H54 (cell line): ENCODE measurements around the gene SRP9.
"Not testable (repeated sequence)": the region's sequence is repeated elsewhere in the genome, so short reads cannot be mapped to it uniquely, and the experiment has no call there.

ENCODE experiments used
- DNase-seq: peaks from one replicate; pipeline ENCODE4 v3.0.0; 2011; ENCODE audit warnings: low spot score, mixed read lengths; ENCODE audit not compliant: insufficient read length
- FAIRE-seq: peaks from 3 replicates; lab custom pipeline; 2011; peaks lifted over from hg19 to GRCh38; lab: Jason Lieb, UNC
- POLR2A ChIP-seq: IDR thresholded peaks from 2 replicates; pipeline ENCODE4 v1.6.1; 2011; ENCODE audit warnings: low read depth, mild to moderate bottlenecking, low read length

Gene SRP9

DNA sequence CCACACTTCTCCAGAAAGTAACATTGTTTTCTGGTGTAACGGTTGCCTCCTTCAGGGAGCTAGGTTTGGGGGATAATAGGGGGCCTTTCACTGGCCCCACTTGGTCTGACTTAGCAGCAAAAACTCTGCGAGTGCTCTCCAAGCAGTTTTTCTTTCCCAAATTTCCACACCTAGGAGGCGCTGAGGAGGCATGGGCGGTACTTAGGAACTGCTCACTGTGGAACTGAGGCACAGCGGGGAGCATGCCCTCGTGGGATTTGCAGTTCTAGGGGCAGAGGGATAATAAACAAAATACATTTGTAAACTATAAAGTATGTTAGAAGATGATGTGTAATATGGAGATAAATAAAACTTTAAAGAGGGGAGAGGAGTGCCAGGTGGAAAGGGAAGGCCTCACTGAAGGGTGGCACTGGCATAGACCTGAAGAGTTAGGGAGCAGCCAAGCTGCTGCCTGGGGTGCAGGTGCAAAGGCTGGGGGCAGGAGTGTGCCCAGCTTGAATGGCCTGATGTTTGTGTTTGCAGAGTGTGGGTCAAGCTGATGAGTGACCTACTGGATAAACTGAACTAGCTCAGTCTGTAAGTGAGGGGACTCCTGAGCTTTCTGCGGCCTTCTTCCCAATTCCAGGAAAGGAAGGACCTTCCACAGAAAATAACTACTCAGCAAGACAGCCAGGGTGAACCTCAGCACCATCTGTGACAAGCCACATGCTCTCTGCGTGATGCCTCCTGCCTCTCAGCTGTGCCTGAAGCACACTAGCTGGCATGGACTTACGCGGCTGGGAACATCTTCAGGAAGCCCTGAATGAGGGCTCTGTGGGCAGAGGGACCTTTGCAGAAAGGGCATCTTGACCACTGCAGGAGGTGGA is 34.2 kb downstream of the SRP9 start:
- no peak for FAIRE-seq
- TF ChIP-seq POLR2A, result no peak

DNA sequence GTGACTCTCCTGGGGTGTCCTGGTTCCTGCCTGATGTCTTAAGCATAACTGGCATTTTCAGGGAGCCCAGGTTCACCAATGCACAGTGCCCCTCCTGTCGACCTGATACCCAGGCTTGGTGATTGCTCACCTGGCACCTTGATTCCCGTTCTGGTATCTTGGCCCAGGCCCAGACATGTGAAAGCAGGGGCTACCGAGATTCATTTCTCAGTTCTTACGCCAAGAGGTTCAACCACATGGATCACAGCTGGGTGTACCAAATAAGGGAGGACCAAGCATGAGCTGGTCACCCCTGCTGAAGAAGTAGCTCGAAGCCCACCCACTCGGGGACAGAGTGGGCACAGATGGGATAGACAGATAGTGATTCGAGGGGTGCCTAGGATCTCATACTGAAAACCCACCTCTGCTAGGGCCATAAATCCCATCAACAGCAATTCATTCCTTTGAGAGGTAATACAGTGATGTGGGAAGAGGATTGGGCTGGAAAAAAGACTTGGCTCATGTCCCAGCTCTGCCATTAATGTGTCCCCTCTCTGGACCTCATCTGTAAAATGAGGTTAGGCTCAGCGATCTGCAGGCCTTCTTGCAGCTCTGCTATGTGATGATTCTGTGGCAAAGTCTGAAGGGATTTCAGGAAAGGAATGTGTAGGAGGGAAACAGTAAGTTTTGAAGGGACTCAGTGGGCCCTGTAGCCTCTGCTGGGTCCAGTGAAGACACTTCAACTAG is 35.0 kb downstream of the SRP9 start:
- FAIRE-seq, result no peak
- TF ChIP-seq POLR2A, result no peak

More for the DNA sequence above, 34.2 kb downstream of the SRP9 start:
- DNase-seq, result no peak

DNA sequence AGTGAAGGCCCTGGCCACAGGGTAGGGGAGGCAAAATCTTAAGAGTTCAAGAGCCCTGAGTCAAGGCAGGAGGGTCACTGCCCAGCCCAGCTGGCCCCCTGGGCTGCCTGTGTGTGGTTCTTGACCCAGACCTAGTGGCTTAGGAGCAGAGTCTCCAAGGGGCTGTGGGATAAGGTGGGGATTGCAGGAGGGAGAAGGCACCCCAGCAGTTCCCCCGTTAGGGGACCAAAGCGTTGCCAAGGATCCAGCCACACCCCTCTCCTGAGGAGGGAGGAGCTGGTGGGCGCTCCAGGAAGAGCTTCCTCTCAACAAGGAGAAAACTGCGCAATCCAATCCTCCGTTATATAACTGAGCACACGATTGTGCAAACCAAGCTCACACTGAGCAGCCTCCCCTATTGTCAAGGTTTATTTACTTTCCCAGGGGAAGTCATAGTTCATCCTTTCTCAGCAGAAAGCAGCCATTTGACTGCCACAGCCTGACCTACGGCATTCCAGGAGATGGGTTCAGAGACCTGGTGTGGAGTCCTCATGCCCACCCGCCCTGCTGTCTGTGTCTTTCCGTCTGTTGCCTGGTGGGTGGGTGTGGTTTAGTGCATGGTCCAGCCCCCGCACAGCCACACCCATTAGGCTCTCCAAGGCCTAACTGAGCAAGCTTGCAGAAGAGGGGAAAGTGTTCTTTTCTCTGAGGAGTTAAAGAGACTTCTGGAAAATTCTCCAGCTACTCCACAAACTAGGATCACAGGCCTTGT is 35.8 kb downstream of the SRP9 start:
- no peak for TF ChIP-seq POLR2A
- peak; percentile 44 for DNase-seq
- FAIRE-seq, result no peak

More for the DNA sequence above, 35.0 kb downstream of the SRP9 start:
- DNase-seq, result no peak

DNA sequence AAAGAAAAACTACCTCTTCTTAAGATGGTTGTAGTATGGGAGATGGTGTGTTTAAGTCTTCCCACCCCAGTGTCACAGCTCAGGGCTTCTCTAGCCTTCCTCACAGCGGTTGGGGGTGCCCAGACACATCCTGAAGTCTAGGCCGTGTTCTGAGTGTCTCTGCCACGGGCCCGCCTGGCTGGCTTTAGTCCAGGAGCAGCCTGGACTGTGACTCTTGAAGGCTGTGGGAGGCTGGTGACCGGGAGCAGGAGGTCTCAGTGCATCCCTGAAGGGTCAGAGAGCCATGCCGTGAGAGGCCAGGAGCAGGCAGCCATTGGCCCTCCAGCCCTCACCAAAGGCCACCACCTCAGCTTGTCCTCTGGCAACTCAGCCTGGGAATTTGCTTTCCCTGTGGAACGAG is 36.8 kb downstream of the SRP9 start:
- FAIRE-seq, result no peak
- no peak for DNase-seq
- TF ChIP-seq POLR2A, result no peak

DNA sequence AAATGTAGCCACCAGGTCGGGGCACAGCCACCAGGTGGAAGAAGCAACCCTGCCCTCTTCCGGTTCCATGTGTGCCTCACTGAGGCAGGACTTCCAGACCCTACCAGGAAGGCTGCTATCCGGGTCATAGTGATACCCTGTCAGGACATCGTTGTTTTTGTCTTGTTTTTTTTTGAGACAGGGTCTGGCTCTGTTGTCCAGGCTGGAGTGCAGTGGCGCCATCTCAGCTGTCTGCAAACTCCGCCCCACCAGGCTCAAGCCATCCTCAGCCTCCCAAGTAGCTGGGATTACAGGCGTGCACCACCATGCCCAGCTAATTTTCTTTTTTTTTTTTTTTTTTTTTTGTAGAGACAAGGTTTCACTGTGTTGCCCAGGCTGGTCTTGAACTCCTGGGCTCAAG is 37.5 kb downstream of the SRP9 start:
- not testable (repeated sequence) for DNase-seq, FAIRE-seq

DNA sequence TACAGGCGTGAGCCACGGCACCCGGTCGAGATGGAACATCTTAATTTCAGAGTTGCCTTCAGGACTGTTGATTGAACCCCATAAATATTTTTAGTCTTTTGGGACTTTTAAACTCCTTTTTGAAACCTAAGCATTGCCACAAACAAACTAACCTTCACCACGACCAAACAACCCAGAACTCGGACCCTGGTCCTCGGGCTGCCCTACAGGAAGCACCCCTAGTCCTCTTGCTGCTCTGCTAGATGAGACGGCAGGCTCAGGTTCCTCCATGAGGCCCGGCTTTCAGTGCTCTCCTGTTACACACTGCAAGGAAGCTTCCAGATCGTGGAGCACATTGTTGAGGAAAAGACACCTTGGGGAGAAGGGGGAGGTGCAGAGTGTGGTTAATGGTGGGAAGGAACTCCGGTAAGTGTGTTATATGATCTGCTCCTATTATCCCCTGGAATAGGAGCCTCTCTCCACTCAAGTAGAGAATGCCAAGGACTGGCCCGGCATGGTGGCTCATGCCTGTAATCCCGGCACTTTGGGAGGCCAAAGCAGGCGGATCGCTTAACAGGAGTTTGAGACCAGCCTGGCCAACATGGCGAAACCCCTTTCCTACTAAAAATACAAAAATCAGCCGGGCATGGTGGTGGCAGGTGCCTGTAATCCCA is 38.0 kb downstream of the SRP9 start:
- DNase-seq (no peak), FAIRE-seq (no peak)
- no peak for TF ChIP-seq POLR2A

DNA sequence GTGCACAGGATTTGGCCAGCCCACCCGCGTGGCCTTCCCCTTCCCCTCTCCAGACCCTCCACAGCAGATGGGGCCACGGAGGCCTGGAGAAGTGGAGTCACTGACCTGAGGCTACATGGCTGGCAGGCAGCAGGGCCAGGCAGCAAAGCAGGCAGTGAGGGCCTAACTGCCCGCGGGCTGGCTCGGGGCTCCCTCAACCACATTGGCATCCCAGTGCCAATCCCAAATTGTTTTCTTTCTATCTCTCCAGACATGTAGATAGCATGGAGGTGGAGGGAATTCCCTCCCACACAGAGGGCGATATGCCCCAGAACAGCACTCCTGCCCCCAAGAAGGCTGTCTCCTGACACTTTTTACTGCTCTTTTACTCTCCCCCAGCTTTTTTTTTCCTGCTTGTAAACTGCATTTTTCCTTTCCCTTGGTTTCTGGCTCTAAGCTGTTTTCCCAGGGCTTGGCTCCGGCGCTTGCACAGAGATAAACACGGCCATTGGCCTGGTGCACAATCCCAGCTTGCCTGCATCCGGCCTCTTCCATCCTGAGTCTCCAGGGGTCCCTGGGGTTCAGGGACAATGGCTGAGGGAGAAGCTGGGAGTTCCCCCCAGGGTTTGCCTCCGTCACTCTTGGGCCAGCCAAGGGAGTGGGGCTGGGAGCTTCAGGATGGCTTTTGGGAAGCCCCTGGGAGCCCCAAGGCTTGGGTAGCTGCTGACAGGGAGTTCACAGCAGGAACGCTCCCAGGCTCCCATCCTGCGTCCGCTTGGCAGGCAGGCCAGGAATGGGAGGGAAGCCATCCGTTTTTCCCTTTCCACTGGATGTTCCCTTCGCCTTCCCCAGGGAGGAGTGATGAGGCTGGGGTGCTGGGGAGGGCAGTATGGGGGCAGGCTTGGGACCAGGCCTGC is 39.3 kb downstream of the SRP9 start:
- no peak for FAIRE-seq
- no peak for DNase-seq
- TF ChIP-seq POLR2A, result no peak

DNA sequence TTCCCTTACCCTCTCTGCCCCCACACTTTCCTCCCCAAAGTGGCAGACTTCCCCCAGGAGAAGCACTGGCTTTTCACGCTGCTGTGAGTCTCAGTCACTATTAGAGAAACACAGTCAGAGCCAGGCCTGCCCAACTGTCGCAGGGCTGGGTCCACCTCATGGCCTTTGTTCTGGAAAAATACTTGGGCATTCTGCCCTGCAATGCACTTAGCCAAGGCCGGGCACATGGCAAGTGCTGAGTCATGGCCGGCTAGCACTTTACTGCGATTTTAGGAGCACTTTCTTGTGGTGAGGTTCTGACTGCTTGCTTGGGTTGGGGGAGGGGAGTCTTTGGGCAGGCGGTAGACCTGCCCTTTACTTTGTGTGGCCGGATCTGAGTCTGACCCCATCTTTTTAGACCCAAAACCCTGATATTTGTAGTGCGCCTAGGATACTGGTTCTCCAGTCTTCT is 40.0 kb downstream of the SRP9 start:
- FAIRE-seq (no peak), DNase-seq (peak; percentile 67)
- TF ChIP-seq POLR2A, result 0 out of 2 replicates have a peak, but pooled peaks have one; percentile 8

DNA sequence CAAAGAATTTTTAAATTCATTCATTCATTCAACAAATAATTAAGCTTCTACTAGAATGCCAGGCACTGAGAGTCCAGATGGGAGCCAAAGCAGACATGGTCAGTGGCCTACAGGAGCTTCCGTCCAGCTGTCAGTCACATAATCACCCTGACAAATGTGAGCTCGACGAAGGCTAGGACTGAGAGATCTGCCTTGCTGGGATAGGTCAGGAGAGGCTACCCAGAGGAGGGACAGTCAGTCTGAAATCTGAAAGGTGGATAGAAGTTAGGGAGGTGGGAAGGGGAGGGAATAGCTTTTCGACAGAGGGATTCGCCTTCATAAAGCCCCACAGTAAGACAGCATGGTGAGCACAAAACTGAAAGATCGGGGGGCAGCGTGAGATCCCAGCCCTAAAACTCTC is 40.6 kb downstream of the SRP9 start:
- DNase-seq (no peak), FAIRE-seq (no peak)
- TF ChIP-seq POLR2A, result no peak

DNA sequence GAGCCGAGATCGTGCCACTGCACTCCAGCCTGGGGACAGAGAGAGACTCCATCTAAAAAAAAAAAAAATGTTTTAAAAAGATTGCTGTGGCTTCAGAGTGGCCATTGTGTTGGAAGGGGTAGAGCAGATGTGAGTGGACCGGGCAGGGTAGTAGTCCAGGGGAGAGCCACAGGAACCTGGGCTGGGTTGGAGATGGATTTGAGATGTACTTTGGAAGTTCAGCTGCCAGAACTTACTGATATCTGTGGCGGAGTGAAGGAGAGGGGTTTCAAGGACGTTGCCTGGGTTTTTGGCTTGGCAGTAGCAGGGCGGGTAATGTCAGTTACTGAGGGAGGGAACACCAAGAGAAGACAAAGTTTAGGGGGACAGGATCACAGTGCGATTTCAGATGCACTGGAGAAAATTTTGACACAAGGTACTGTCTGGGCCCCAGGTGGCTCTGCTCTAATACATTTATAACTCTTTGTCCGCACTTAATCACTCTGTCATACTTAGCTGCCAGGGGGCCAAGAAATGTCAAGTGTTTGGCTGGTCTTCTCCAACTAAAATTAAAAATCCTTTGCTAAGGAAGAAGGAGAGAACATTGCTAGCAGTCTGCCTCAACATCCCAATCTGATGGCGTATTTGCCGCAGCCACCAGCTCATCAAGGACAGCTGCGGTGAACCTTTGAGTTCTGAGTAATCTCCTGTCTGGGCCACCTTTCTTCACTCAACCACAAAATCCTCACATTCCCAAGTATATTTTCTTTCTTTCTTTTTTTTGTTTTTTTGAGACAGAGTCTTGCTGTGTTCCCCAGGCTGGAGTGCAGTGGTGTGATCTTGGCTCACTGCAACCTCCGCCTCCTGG is 41.9 kb downstream of the SRP9 start:
- TF ChIP-seq POLR2A, result no peak
- FAIRE-seq (no peak), DNase-seq (no peak)

DNA sequence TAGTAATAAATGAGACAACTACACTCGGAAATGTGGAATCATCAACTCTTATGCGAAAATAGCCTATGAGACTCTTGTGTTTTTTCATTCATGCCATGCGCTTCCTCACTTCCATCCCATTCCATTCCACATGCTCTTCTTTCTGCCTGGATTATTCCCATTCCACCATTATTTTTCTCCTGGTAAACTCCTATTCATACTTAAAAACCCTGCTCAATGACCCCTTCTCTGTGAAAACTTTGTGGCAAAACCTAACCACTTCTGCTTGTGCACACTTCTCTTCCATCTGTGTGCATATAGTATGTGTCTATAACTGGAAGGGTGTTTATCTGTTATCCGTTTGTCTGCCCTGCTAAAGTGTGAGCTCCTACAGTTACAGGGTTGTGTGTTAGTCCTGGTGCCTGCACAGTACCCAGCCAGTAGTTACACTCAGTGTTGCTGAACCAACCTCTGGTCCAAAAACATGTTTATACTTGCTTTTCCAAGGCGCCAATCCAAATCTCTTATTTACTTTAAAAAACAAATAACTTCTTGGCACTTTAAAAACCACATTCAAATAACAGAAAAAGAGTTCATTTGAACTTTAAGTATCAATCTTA is 43.0 kb downstream of the SRP9 start:
- FAIRE-seq, result no peak

More for the DNA sequence above, 43.0 kb downstream of the SRP9 start:
- no peak for DNase-seq
- TF ChIP-seq POLR2A, result no peak
